Osteoblast (primary cell): ENCODE measurements around the gene TGM2. TPM values are rescaled to one million over a fixed set of nuclear protein-coding genes. Genes with fewer than 3 reads are reported as not detected.

ENCODE experiments used
- DNase-seq: peaks from one replicate; pipeline ENCODE4 v3.0.0; 2011; ENCODE audit warnings: low spot score, mixed read lengths; ENCODE audit not compliant: insufficient read length; ENCODE audit errors: missing footprints
- H2AFZ ChIP-seq: 2 replicates; pipeline ENCODE4 v1.6.0; 2011; ENCODE audit warnings: mild to moderate bottlenecking, low read length
- H3K27ac ChIP-seq: 2 replicates; pipeline ENCODE4 v1.5.1; 2011; ENCODE audit warnings: mild to moderate bottlenecking, low read depth, low read length, moderate library complexity
- H3K27me3 ChIP-seq: 2 replicates; pipeline ENCODE4 v1.6.0; 2012; ENCODE audit warnings: mild to moderate bottlenecking, control low read depth, inconsistent platforms, low read length, moderate library complexity; ENCODE audit not compliant: insufficient read depth
- H3K36me3 ChIP-seq: 2 replicates; pipeline ENCODE4 v1.5.1; 2011; ENCODE audit warnings: mild to moderate bottlenecking, low read length, control low read depth, moderate library complexity; ENCODE audit not compliant: insufficient read depth
- H3K4me1 ChIP-seq: 2 replicates; pipeline ENCODE4 v1.5.1; 2011; ENCODE audit warnings: mild to moderate bottlenecking, low read length, control low read depth, moderate library complexity; ENCODE audit not compliant: insufficient read depth
- H3K4me2 ChIP-seq: 2 replicates; pipeline ENCODE4 v1.6.0; 2011; ENCODE audit warnings: mild to moderate bottlenecking, low read length; ENCODE audit not compliant: insufficient read depth
- H3K4me3 ChIP-seq: fragments of 200-600 bp; sonication (generic); 3 replicates; pipeline ENCODE4 v1.5.1; 2012; ENCODE audit warnings: mild to moderate bottlenecking, low read length, inconsistent platforms; ENCODE audit not compliant: insufficient read depth
- H3K79me2 ChIP-seq: 2 replicates; pipeline ENCODE4 v1.6.0; 2012; ENCODE audit warnings: mild to moderate bottlenecking, low read length, control low read depth, inconsistent platforms; ENCODE audit not compliant: insufficient read depth
- H3K9me3 ChIP-seq: 2 replicates; pipeline ENCODE4 v1.5.1; 2011; ENCODE audit warnings: low read depth, low read length, control low read depth
- H4K20me1 ChIP-seq: 2 replicates; pipeline ENCODE4 v1.6.0; 2012; ENCODE audit warnings: mild to moderate bottlenecking, low read length, control low read depth; ENCODE audit not compliant: insufficient read depth
- total RNA-seq: library from RNA; depleted of rRNA; stranded (reverse); fragments of >200 nt; gene quantifications from 2 replicates; pipeline ENCODE4 v1.2.3, GENCODE V29; 2012
- TF ChIP-seq, protein P1 (sequence below): IDR thresholded peaks from 2 replicates; pipeline ENCODE4 v1.5.1; 2011; ENCODE audit warnings: mild to moderate bottlenecking, low read depth, low read length, moderate library complexity; ENCODE audit errors: extremely low read depth

Gene TGM2
- total RNA-seq, 1 donor = 78.2 TPM

DNA sequence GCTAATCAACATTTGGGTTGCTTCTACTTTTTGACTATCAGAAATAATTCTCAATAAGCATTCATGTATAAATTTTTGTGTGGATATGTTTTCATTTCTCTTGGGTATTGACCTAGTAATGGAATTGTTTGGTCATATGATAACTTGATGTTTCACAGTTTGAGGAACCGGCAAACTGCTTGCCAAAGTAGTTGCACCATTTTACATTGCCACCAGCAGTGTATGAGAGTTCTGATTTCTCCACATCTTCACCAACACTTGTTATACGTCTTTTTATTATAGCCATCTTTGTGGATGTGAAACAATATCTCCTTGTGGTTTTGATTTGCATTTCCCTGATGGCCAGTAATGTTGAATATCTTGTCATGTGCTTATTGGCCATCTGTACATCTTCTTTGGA lies 42.6 kb upstream of the TGM2 start:
- Histone ChIP-seq H4K20me1 (no peaks in the 10 kb centered on the region), H3K9me3 (no peaks in the 10 kb centered on the region), H3K4me1 (peaks cover 21% of the 10 kb centered on the region), H3K27me3 (no peaks in the 10 kb centered on the region), H3K27ac (no peak overlapping the region), H3K4me2 (no peak overlapping the region), H3K79me2 (no peaks in the 10 kb centered on the region), H3K36me3 (no peaks in the 10 kb centered on the region), H3K4me3 (no peak overlapping the region), H2AFZ (no peak overlapping the region)
- TF ChIP-seq, protein P1, sequence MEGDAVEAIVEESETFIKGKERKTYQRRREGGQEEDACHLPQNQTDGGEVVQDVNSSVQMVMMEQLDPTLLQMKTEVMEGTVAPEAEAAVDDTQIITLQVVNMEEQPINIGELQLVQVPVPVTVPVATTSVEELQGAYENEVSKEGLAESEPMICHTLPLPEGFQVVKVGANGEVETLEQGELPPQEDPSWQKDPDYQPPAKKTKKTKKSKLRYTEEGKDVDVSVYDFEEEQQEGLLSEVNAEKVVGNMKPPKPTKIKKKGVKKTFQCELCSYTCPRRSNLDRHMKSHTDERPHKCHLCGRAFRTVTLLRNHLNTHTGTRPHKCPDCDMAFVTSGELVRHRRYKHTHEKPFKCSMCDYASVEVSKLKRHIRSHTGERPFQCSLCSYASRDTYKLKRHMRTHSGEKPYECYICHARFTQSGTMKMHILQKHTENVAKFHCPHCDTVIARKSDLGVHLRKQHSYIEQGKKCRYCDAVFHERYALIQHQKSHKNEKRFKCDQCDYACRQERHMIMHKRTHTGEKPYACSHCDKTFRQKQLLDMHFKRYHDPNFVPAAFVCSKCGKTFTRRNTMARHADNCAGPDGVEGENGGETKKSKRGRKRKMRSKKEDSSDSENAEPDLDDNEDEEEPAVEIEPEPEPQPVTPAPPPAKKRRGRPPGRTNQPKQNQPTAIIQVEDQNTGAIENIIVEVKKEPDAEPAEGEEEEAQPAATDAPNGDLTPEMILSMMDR = no peak
- peak; percentile 23 for DNase-seq

DNA sequence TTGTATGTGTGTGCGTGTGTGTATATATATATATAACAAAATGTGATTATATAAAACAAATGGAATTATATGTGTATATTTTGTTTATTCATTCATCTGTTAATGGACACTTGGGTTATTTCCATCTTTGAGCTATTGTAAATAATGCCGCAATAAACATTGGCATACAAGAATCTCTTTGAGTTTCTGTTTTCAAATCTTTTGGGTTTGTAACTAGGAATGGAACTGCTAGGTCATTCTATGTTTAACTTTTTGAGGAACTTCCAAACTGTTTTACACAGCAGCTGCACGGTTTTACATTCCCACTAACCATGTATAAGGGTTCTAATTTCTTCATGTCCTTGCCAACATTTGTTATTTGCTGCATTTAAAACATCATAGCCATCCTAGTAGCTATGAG lies 39.9 kb upstream of the TGM2 start:
- no peak overlapping the region for H3K4me3 ChIP-seq
- no peak overlapping the region for H2AFZ ChIP-seq
- peaks cover 13% of the 10 kb centered on the region for H3K4me1 ChIP-seq
- H3K27ac ChIP-seq = no peak overlapping the region
- H3K4me2 ChIP-seq = no peak overlapping the region
- TF ChIP-seq, protein P1 = no peak
- H3K27me3 ChIP-seq = no peaks in the 10 kb centered on the region
- H3K36me3 ChIP-seq = no peaks in the 10 kb centered on the region
- no peaks in the 10 kb centered on the region for H4K20me1 ChIP-seq
- no peak for DNase-seq
- no peaks in the 10 kb centered on the region for H3K9me3 ChIP-seq
- no peaks in the 10 kb centered on the region for H3K79me2 ChIP-seq

DNA sequence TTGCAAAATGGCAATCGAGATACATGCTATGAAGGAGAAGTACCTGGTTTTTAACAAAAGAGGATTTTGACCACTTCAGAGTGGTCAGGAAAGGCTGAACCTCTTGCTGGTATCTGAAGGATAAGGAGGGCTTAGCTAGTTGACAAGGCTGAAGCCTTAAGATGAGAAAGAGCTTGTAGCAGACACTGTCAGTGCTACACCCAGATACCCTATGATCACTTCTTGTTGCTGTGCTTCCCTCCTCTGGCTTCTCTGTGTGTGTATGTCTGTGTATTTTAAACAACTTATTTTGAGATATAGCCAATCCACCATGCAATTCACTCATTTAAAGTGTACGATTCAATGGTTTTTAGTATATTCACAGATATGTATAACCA lies 38.9 kb upstream of the TGM2 start:
- no peaks in the 10 kb centered on the region for H3K9me3 ChIP-seq
- H2AFZ ChIP-seq = peak overlapping the region; percentile 5
- no peak overlapping the region for H3K4me2 ChIP-seq
- H3K27ac ChIP-seq = no peak overlapping the region
- TF ChIP-seq, protein P1 = no peak
- H4K20me1 ChIP-seq = no peaks in the 10 kb centered on the region
- peaks cover 16% of the 10 kb centered on the region for H3K4me1 ChIP-seq
- H3K79me2 ChIP-seq = no peaks in the 10 kb centered on the region
- H3K27me3 ChIP-seq = no peaks in the 10 kb centered on the region
- no peak overlapping the region for H3K4me3 ChIP-seq
- DNase-seq = peak; percentile 15
- no peaks in the 10 kb centered on the region for H3K36me3 ChIP-seq

DNA sequence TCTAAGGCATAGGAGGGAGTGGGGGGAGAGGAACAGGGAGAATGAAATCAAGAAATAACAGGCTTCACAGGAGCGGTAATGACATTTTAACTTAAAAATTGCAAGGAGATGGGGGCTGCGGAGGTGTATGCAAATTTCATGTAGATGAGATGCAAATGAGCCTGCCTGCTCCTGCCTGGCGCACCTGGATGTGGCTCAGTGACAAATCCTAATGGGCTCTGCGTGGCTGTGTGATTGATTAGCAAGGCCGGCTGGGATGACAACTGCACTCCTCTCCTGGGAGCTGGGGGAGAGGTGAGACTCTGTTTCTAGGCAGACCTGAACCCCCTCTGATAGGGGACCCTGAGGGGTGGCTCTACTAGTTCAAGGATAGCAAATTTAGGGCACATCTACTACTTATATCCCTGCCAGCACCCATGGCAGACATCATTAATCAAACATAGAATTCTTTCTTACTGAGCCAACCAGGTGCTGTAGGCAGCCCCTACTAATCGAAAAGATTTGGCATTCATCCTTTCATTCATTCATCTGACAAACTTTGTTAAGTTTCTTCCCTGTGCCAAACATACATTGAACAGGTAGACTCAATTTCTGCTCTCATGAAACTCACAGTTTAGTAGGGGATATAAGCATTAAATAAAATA lies 38.4 kb upstream of the TGM2 start:
- Histone ChIP-seq H3K4me2 (no peak overlapping the region), H2AFZ (peak overlapping the region; percentile 5), H4K20me1 (no peaks in the 10 kb centered on the region), H3K9me3 (no peaks in the 10 kb centered on the region), H3K79me2 (no peaks in the 10 kb centered on the region), H3K4me3 (no peak overlapping the region), H3K36me3 (no peaks in the 10 kb centered on the region), H3K27me3 (no peaks in the 10 kb centered on the region), H3K27ac (no peak overlapping the region), H3K4me1 (peaks cover 19% of the 10 kb centered on the region)
- TF ChIP-seq, protein P1 = no peak
- DNase-seq = peak; percentile 30
